ENCODE results near the gene HTATIP2.
"Not testable (repeated sequence)": the region's sequence is repeated elsewhere in the genome, so short reads cannot be mapped to it uniquely, and the experiment has no call there.

The HTATIP2 gene

DNA sequence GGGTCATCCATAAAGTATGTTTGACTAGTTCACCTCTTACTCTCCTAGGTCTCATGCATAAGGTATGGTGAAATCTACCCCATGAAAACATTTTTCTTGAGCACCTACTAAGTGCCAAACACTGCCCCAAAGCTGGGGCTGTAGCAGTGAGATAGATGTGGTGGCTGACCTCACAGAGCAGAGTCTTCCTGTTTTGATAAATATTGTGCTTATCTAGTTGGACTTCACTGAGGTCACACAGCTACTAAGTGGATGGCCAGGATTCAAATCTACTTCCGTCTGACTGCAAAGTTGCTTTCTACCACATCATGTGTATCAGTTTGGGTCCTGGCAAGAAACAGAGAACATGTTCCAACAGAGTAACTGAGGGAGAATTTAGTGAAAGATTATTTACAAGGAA, 6.4 kb upstream of the HTATIP2 start:
- DNase-seq (ENCODE audit: extremely low spot score) = no peak
- ChIA-PET POLR2A (no interaction called here), CTCF (interaction anchor here (5.8 to 9.1 kb wide), 3 partner anchors 15 to 230 kb away, joined by 53 to 145 read pairs (median 55); no protein-coding TSS in a partner anchor)
- no peak for TF ChIP-seq CTCF (IDR thresholded peaks at IDR 0.05; ENCODE audit: control extremely low read depth, extremely low read depth, low read depth, missing control alignments)

- ChIA-PET CTCF (interaction anchor here (0.9 to 1.9 kb wide), 5 partner anchors 9 to 249 kb away, joined by 3 to 11 read pairs (median 5); no protein-coding TSS in a partner anchor), POLR2A (no interaction called here)
- no peak for TF ChIP-seq CTCF (IDR thresholded peaks at IDR 0.05; ENCODE audit: control extremely low read depth, extremely low read depth, low read depth, missing control alignments)
- no peak for DNase-seq (ENCODE audit: extremely low spot score)
These were observed 2.9 kb upstream of the HTATIP2 start for GRCh38 chr11:20360650-20361049.

GRCh38 chr11:20362481-20362880, 1.0 kb upstream of the HTATIP2 start:
- TF ChIP-seq CTCF (IDR thresholded peaks at IDR 0.05; ENCODE audit: control extremely low read depth, extremely low read depth, low read depth, missing control alignments) = no peak
- CTCF ChIA-PET = interaction anchor here (1.9 kb wide), 1 partner anchor 10 kb away, joined by 6 read pairs; no protein-coding TSS in a partner anchor
- no peak for DNase-seq (ENCODE audit: extremely low spot score)
- POLR2A ChIA-PET = no interaction called here

DNA sequence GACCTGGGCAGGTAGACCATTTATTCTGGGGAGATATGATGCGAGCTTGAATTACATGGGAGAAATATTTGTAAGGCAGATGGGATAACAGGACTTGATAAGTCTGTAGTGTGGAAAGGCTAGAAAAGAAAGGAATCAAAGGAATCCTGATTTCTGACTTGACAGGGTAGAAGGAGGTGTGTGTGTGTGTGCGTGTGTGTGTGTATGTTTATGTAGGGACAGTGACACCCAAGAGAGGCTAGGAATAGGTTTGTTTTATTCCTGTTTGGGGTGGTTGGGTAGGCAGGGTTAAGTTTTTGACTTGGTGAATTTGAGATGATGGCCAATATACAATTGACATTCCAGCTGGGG, 390 bp upstream of the HTATIP2 start:
- TF ChIP-seq CTCF (IDR thresholded peaks at IDR 0.05; ENCODE audit: control extremely low read depth, extremely low read depth, low read depth, missing control alignments) = no peak
- CTCF ChIA-PET = interaction anchor here (1.9 to 4.0 kb wide), 2 partner anchors 9 to 10 kb away, joined by 6 to 27 read pairs; no protein-coding TSS in a partner anchor
- DNase-seq (ENCODE audit: extremely low spot score) = no peak
- POLR2A ChIA-PET = no interaction called here

DNA sequence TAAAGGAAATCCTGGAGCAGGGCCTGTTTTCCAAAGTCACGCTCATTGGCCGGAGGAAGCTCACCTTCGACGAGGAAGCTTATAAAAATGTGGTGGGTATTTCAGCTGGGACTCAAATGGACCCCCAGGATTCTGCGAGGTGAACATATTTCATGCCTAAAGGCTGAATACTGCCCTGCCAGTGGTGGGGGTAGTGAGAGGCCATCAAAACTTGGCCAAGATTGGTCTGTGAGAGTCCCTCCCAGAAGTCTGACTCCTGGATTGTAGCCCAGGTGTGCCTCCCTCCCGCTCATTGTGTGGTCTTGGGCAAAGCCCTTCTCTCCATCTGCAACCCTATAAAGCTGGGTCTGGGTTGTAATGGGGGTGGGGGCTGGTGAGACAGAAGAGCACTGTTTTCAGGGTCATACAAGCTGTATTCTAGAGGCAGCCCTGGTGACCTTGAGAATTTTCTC, 853 bp downstream of the HTATIP2 start:
- DNase-seq (ENCODE audit: extremely low spot score) = no peak
- TF ChIP-seq CTCF (IDR thresholded peaks at IDR 0.05; ENCODE audit: control extremely low read depth, extremely low read depth, low read depth, missing control alignments) = no peak
- CTCF ChIA-PET = interaction anchor here (1.1 to 4.0 kb wide), 3 partner anchors 10 to 236 kb away, joined by 4 to 27 read pairs (median 5); no protein-coding TSS in a partner anchor
- POLR2A ChIA-PET = no interaction called here

DNA sequence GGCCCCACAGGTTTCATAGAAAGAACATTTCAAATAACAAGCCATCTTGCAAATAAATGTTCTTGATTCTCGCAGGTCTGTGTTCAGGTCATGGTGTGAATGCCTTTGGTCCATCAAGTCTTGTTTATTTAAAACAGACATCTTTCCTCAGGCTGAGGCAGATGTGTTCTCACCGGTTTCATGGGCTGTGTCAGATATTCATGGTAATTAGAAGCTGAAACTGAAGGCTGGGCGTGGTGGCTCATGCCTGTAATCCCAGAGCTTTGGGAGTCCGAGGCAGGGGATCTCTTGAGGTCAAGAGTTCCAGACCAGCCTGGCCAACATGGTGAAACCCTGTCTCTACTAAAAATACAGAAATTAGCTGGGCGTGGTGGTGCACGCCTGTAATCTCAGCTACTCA, 2.0 kb downstream of the HTATIP2 start:
- CTCF ChIA-PET = interaction anchor here (1.1 to 4.0 kb wide), 2 partner anchors 9 to 12 kb away, joined by 5 to 27 read pairs; no protein-coding TSS in a partner anchor
- DNase-seq (ENCODE audit: extremely low spot score); POLR2A ChIA-PET: not testable (repeated sequence)

DNA sequence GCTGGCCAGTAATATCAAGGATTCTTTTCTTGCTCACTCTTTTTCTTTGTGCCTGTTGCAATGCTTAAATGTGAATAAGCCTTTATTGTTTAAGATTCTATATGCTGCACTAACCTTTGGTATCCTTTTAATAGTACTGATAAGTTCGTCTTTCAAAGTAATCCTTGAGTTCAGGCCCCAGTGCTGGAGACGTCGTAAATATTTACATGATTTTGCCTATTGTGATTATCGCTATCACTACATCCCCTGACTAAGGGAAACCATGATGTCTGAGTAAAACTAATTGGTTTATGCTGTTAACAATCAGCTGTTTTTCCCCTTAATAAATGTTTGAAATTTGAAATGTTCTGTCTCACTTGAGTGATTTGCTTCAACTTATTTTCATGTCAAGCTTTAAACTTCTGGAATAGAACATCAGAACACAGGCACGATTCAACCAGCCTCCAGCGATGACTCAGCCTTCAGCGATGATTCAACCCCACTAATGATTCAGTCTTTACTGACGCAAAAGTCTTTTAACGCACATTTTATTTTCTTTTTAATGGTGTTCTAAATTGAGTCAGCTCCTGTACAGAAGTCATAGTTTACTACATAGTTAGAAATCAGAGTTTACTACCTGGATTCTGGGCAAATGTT, 3.9 kb downstream of the HTATIP2 start:
- no peak for DNase-seq (ENCODE audit: extremely low spot score)
- ChIA-PET CTCF (interaction anchor here (1.0 to 1.6 kb wide), 4 partner anchors 12 to 240 kb away, joined by 4 to 7 read pairs (median 5); no protein-coding TSS in a partner anchor), POLR2A (no interaction called here)
- no peak for TF ChIP-seq CTCF (IDR thresholded peaks at IDR 0.05; ENCODE audit: control extremely low read depth, extremely low read depth, low read depth, missing control alignments)

Data from GM10248 (cell line).